Hepatocyte (in vitro differentiated cells): ENCODE measurements around the gene CMTM4. TPM values are rescaled to one million over a fixed set of nuclear protein-coding genes. Genes with fewer than 3 reads are reported as not detected.

Source experiments
- DNase-seq: peaks from one replicate; pipeline ENCODE4 v3.0.0-alpha.2; 2016; ENCODE audit warnings: low spot score
- H2AFZ ChIP-seq: fragments of 200-600 bp; sonication (generic); 2 replicates; pipeline ENCODE4 v1.6.0; 2016; ENCODE audit warnings: antibody characterized with exemption, mild to moderate bottlenecking
- H3K27ac ChIP-seq: fragments of 200-600 bp; sonication (generic); 2 replicates; pipeline ENCODE4 v1.5.1; 2016; ENCODE audit warnings: mild to moderate bottlenecking
- H3K27me3 ChIP-seq: fragments of 200-600 bp; sonication (generic); 2 replicates; pipeline ENCODE4 v1.6.1; 2016
- H3K36me3 ChIP-seq: fragments of 200-600 bp; sonication (generic); replicated peaks from 2 replicates; pipeline ENCODE4 v1.5.1; 2016; ENCODE audit warnings: low read depth; ENCODE audit not compliant: insufficient read depth
- H3K4me1 ChIP-seq: fragments of 200-600 bp; sonication (generic); 2 replicates; pipeline ENCODE4 v1.5.1; 2016; ENCODE audit warnings: mild to moderate bottlenecking, moderate library complexity; ENCODE audit not compliant: insufficient read depth
- H3K4me2 ChIP-seq: fragments of 200-600 bp; sonication (generic); 2 replicates; pipeline ENCODE4 v1.6.0; 2016
- H3K4me3 ChIP-seq: fragments of 200-600 bp; sonication (generic); 2 replicates; pipeline ENCODE4 v1.5.1; 2016; ENCODE audit warnings: mild to moderate bottlenecking
- H3K79me2 ChIP-seq: fragments of 200-600 bp; sonication (generic); 2 replicates; pipeline ENCODE4 v1.6.0; 2017; ENCODE audit warnings: mild to moderate bottlenecking
- H3K9me2 ChIP-seq: fragments of 200-600 bp; sonication (generic); replicated peaks from 2 replicates; pipeline ENCODE4 v1.6.0; 2017; ENCODE audit warnings: mild to moderate bottlenecking; ENCODE audit not compliant: insufficient read depth
- H3K9me3 ChIP-seq: fragments of 200-600 bp; sonication (generic); 2 replicates; pipeline ENCODE4 v1.5.1; 2016; ENCODE audit warnings: low read depth, mild to moderate bottlenecking
- H4K20me1 ChIP-seq: fragments of 200-600 bp; sonication (generic); 2 replicates; pipeline ENCODE4 v1.6.0; 2016; ENCODE audit warnings: mild to moderate bottlenecking; ENCODE audit not compliant: insufficient read depth, poor library complexity, severe bottlenecking
- CTCF ChIP-seq: fragments of 200-600 bp; sonication (generic); IDR thresholded peaks from 2 replicates; pipeline ENCODE4 v1.5.1; 2016; ENCODE audit warnings: antibody characterized with exemption, mild to moderate bottlenecking; ENCODE audit not compliant: poor library complexity
- EZH2 ChIP-seq: fragments of 200-600 bp; sonication (generic); IDR thresholded peaks from 2 replicates; pipeline ENCODE4 v1.6.1; 2016; ENCODE audit warnings: antibody characterized with exemption, mild to moderate bottlenecking, borderline replicate concordance
- EZH2phosphoT487 ChIP-seq: fragments of 200-600 bp; sonication (generic); IDR thresholded peaks from one replicate; pipeline ENCODE4 v1.6.1; 2018; ENCODE audit warnings: antibody characterized with exemption, mild to moderate bottlenecking, low read depth, moderate library complexity; ENCODE audit not compliant: unreplicated experiment, severe bottlenecking
- WGBS: methylation state at CpG from one replicate; pipeline ENCODE4 v1.1.6; 2016; ENCODE audit warnings: low lambda C conversion rate; ENCODE audit errors: missing lambda C conversion rate; 5-methylcytosine and 5-hydroxymethylcytosine counted together
- polyA plus RNA-seq: library from polyadenylated mRNA; unstranded; fragments of >200 nt; fragmentation: Nextera tagmentation; extraction: Ambion mirVana; gene quantifications from 2 replicates; pipeline ENCODE4 v1.2.1, GENCODE V29; 2016
- total RNA-seq: library from RNA; depleted of rRNA; stranded (reverse); fragments of >200 nt; gene quantifications from 2 replicates; pipeline ENCODE4 v1.2.3, GENCODE V29; 2014

The CMTM4 gene
- total and polyA plus RNA-seq, 2 experiments from 2014 or later, result 19.2 to 77.9 TPM

GRCh38 chr16:66714062-66714461 lies 17.5 kb upstream of the CMTM4 start:
- H3K4me3 ChIP-seq, result no peak overlapping the region
- H3K9me3 ChIP-seq, result no peaks in the 10 kb centered on the region
- H3K27me3 ChIP-seq, result no peaks in the 10 kb centered on the region
- H3K4me1 ChIP-seq, result peaks cover 16% of the 10 kb centered on the region
- H3K4me2 ChIP-seq, result no peak overlapping the region
- H4K20me1 ChIP-seq, result no peaks in the 10 kb centered on the region
- H3K79me2 ChIP-seq, result no peaks in the 10 kb centered on the region
- H2AFZ ChIP-seq, result no peak overlapping the region
- H3K27ac ChIP-seq, result peak overlapping the region; percentile 69
- no peak for DNase-seq
- H3K36me3 ChIP-seq, result no peaks in the 10 kb centered on the region
- TF ChIP-seq EZH2 (no peak), CTCF (no peak), EZH2phosphoT487 (no peak)
- WGBS, result 93% methylated on average over 6 of the region's 6 CpGs
- H3K9me2 ChIP-seq, result no peaks in the 10 kb centered on the region

GRCh38 chr16:66713076-66713475 lies 16.5 kb upstream of the CMTM4 start:
- H3K27me3 ChIP-seq, result no peaks in the 10 kb centered on the region
- no peaks in the 10 kb centered on the region for H3K36me3 ChIP-seq
- no peaks in the 10 kb centered on the region for H4K20me1 ChIP-seq
- H3K9me2 ChIP-seq, result no peaks in the 10 kb centered on the region
- no peak overlapping the region for H3K27ac ChIP-seq
- peaks cover 16% of the 10 kb centered on the region for H3K4me1 ChIP-seq
- 67% methylated on average over 2 of the region's 2 CpGs for WGBS
- H3K79me2 ChIP-seq, result no peaks in the 10 kb centered on the region
- H3K4me2 ChIP-seq, result no peak overlapping the region
- no peak overlapping the region for H3K4me3 ChIP-seq
- H2AFZ ChIP-seq, result no peak overlapping the region
- no peak for DNase-seq
- no peaks in the 10 kb centered on the region for H3K9me3 ChIP-seq
- TF ChIP-seq EZH2 (no peak), CTCF (no peak), EZH2phosphoT487 (no peak)

- no peaks in the 10 kb centered on the region for H3K9me2 ChIP-seq
- no peak overlapping the region for H3K4me3 ChIP-seq
- no peak overlapping the region for H2AFZ ChIP-seq
- TF ChIP-seq CTCF (no peak), EZH2 (no peak), EZH2phosphoT487 (no peak)
- no peaks in the 10 kb centered on the region for H3K27me3 ChIP-seq
- H3K4me1 ChIP-seq, result peaks cover 16% of the 10 kb centered on the region
- DNase-seq, result no peak
- H3K9me3 ChIP-seq, result no peaks in the 10 kb centered on the region
- no peak overlapping the region for H3K27ac ChIP-seq
- no peaks in the 10 kb centered on the region for H3K36me3 ChIP-seq
- H3K4me2 ChIP-seq, result no peak overlapping the region
- no peaks in the 10 kb centered on the region for H4K20me1 ChIP-seq
- no peaks in the 10 kb centered on the region for H3K79me2 ChIP-seq
Measured at GRCh38 chr16:66712512-66712911, 16.0 kb upstream of the CMTM4 start.

GRCh38 chr16:66711581-66711980 lies 15.0 kb upstream of the CMTM4 start:
- Histone ChIP-seq H3K4me2 (no peak overlapping the region), H3K9me3 (no peaks in the 10 kb centered on the region), H3K27ac (no peak overlapping the region), H3K27me3 (no peaks in the 10 kb centered on the region), H3K4me1 (peaks cover 16% of the 10 kb centered on the region), H2AFZ (no peak overlapping the region), H3K36me3 (no peaks in the 10 kb centered on the region), H4K20me1 (no peaks in the 10 kb centered on the region), H3K4me3 (no peak overlapping the region), H3K9me2 (no peaks in the 10 kb centered on the region), H3K79me2 (no peaks in the 10 kb centered on the region)
- TF ChIP-seq EZH2phosphoT487, result no peak
- no peak for TF ChIP-seq EZH2
- no peak for TF ChIP-seq CTCF
- no peak for DNase-seq
